Lung (tissue), 12 donors: ENCODE data around the gene NOTCH4. TPM values are rescaled to one million over a fixed set of nuclear protein-coding genes. Genes with fewer than 3 reads are reported as not detected.

ENCODE experiments used
- ATAC-seq: fragments of 200-7000 bp; cut with Tn5 transposase; one replicate; pipeline ENCODE4 v1.9.1; 2020; ENCODE audit warnings: moderate number of reproducible peaks; ENCODE audit not compliant: insufficient read depth, low FRiP score
- DNase-seq, 3 donors: peaks; one replicate each; pipeline ENCODE4 v3.0.0-alpha.2; 2013 to 2017
- H3K27ac ChIP-seq, 2 donors: one replicate each; pipeline ENCODE4 v1.5.1; 2013; ENCODE audit warnings: mild to moderate bottlenecking in 2 of 2, moderate library complexity in 2 of 2, control low read depth in 1 of 2, inconsistent platforms in 1 of 2, low read depth in 1 of 2, low read length in 1 of 2
- H3K27me3 ChIP-seq, 3 donors: one replicate each; pipeline ENCODE4 v1.5.1; 2013; ENCODE audit warnings: low read length in 2 of 3; ENCODE audit not compliant: control insufficient read depth in 3 of 3, insufficient read depth in 3 of 3
- H3K36me3 ChIP-seq, 4 donors: one replicate each; pipeline ENCODE4 v1.5.1; 2013; ENCODE audit warnings: low read length in 4 of 4, mild to moderate bottlenecking in 1 of 4, moderate library complexity in 1 of 4; ENCODE audit not compliant: control insufficient read depth in 4 of 4, insufficient read depth in 4 of 4
- H3K4me1 ChIP-seq, 5 donors: one replicate each; pipeline ENCODE4 v1.5.1; 2013; ENCODE audit warnings: low read length in 5 of 5, mild to moderate bottlenecking in 2 of 5, moderate library complexity in 1 of 5; ENCODE audit not compliant: control insufficient read depth in 5 of 5, insufficient read depth in 5 of 5
- H3K4me3 ChIP-seq: one replicate; pipeline ENCODE4 v1.5.1; 2013; ENCODE audit warnings: mild to moderate bottlenecking, control low read depth, moderate library complexity
- H3K9ac ChIP-seq, 2 donors: one replicate each; pipeline ENCODE4 v1.5.1; 2013; ENCODE audit warnings: low read length in 2 of 2, control low read depth in 1 of 2; ENCODE audit not compliant: insufficient read depth in 1 of 2
- H3K9me3 ChIP-seq, 4 donors: one replicate each; pipeline ENCODE4 v1.5.1; 2013; ENCODE audit warnings: low read length in 3 of 4, mild to moderate bottlenecking in 1 of 4, moderate library complexity in 1 of 4; ENCODE audit not compliant: control insufficient read depth in 4 of 4, insufficient read depth in 3 of 4
- WGBS, 2 donors: extraction: QIAGEN DNeasy Blood & Tissue Kit; methylation state at CpG; one replicate each; pipeline ENCODE4 v1.1.7; 2013; 5-methylcytosine and 5-hydroxymethylcytosine counted together
- polyA plus RNA-seq, 2 donors: library from polyadenylated mRNA; stranded (reverse); fragments of 200-250 nt; gene quantifications; one replicate each; pipeline ENCODE4 v1.2.1, GENCODE V29; 2013
- total RNA-seq, 2 donors: library from RNA; depleted of rRNA in 1 of 2; stranded (reverse); fragments of >200 nt in 1 of 2; gene quantifications; one replicate each; pipeline ENCODE4 v1.2.1, GENCODE V29; 2014 to 2021
- TF ChIP-seq, protein P1 (sequence below): IDR thresholded peaks from 2 replicates; pipeline ENCODE4 v1.5.1; 2012; ENCODE audit warnings: mild to moderate bottlenecking; ENCODE audit errors: control extremely low read depth, extremely low read depth
- donor health status: control.
- donor health status: control.
- donor health status: Bipolar disorder and iron deficiency.
- donor health status: healthy.
- donor health status: DM: yes; HTN: yes; CAD: no.

The NOTCH4 gene
- total and polyA plus RNA-seq, 4 donors, result 38.8 to 54.6 (median 43.2) TPM

DNA sequence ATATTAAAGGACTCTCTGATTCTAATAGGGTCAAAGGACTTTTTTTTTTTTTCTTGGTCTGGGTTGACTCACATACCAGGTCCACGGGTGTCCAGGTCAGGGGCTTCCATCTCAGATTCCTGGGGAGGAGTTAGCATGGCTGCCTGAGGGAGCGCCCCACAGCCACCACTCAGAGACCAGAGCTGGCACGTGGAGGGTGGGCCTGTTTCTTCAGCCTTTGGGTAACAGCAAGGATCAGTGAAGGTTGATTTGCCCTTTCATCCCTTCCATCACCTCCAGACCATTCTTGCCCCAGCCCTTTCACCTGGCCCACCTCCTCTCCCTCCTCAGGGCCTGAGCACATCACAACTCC, 25.5 kb downstream of the NOTCH4 start:
- 86 to 88% methylated on average over 3 of the region's 3 CpGs for WGBS, 2 donors
- ATAC-seq (no peak), DNase-seq (no peak)
- Histone ChIP-seq H3K4me1 (peaks cover 0 to 19% (median 5%) of the 10 kb centered on the region in 5 donors), H3K4me3 (no peak overlapping the region), H3K27me3 (no peaks in the 10 kb centered on the region), H3K9me3 (peaks cover 0 to 2% (median 0%) of the 10 kb centered on the region in 4 donors), H3K9ac (no peak overlapping the region), H3K27ac (no peak overlapping the region), H3K36me3 (peaks cover 0 to under 1% (median 0%) of the 10 kb centered on the region in 4 donors)
- TF ChIP-seq, protein P1, sequence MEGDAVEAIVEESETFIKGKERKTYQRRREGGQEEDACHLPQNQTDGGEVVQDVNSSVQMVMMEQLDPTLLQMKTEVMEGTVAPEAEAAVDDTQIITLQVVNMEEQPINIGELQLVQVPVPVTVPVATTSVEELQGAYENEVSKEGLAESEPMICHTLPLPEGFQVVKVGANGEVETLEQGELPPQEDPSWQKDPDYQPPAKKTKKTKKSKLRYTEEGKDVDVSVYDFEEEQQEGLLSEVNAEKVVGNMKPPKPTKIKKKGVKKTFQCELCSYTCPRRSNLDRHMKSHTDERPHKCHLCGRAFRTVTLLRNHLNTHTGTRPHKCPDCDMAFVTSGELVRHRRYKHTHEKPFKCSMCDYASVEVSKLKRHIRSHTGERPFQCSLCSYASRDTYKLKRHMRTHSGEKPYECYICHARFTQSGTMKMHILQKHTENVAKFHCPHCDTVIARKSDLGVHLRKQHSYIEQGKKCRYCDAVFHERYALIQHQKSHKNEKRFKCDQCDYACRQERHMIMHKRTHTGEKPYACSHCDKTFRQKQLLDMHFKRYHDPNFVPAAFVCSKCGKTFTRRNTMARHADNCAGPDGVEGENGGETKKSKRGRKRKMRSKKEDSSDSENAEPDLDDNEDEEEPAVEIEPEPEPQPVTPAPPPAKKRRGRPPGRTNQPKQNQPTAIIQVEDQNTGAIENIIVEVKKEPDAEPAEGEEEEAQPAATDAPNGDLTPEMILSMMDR, result no peak

DNA sequence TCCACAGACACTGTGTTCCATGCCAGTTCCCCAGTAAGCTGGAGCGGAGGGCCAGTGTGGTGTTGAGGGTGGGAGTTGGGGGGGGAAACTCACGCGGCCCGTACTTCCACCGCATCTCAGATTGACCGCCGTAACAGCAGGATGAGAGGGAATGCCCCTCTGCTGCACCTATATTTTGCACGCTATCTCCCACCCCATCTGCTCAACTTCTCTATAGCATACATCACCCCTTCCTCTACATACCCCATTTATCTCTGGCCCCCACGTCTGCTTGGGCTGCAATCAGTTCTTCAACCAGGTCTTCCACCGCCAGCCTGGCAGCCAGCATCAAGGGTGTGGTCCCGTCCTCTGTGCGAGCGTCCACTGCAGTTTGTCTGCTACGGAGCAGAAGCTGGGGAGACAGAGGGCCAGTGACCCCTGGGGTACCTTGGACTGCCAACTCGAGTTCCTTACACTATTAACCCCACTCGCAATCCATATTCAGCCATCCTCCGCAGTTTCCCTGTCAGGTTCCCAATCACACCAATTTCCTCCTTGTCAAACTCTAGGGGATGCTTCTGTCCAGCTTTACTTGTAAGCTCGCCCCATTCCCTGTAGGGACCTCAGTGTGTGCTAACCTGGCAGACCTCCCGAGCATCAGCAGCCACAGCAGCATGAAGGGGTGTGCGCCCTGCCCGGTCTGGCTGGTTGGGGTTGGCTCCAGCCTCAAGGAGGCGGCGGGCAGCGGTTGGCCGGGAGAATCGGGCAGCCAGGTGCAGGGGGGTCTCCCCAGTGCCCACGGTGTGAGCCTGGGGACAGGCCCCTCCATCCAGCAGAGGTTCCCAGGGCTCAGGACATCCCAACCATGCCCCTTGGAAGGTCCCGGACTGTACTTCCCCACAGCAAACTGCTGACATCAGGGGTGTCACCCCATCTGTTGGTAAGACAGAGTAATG, 26.9 kb downstream of the NOTCH4 start:
- peak overlapping the region; percentile 94 to 99 for H3K9ac ChIP-seq
- peaks cover 0 to 2% (median 0%) of the 10 kb centered on the region in 4 donors for H3K9me3 ChIP-seq
- TF ChIP-seq, protein P1, result no peak
- H3K27me3 ChIP-seq, result no peaks in the 10 kb centered on the region
- ATAC-seq (no peak), DNase-seq (peak; percentile 54 to 67 (median 56))
- H3K4me3 ChIP-seq, result peak overlapping the region; percentile 43
- H3K27ac ChIP-seq, result peak overlapping the region; percentile 99 to 100
- H3K4me1 ChIP-seq, result peaks cover 0 to 29% (median 10%) of the 10 kb centered on the region in 5 donors
- WGBS, 2 donors, result 30 to 36% methylated on average over 28 of the region's 28 CpGs
- H3K36me3 ChIP-seq, result no peaks in the 10 kb centered on the region

DNA sequence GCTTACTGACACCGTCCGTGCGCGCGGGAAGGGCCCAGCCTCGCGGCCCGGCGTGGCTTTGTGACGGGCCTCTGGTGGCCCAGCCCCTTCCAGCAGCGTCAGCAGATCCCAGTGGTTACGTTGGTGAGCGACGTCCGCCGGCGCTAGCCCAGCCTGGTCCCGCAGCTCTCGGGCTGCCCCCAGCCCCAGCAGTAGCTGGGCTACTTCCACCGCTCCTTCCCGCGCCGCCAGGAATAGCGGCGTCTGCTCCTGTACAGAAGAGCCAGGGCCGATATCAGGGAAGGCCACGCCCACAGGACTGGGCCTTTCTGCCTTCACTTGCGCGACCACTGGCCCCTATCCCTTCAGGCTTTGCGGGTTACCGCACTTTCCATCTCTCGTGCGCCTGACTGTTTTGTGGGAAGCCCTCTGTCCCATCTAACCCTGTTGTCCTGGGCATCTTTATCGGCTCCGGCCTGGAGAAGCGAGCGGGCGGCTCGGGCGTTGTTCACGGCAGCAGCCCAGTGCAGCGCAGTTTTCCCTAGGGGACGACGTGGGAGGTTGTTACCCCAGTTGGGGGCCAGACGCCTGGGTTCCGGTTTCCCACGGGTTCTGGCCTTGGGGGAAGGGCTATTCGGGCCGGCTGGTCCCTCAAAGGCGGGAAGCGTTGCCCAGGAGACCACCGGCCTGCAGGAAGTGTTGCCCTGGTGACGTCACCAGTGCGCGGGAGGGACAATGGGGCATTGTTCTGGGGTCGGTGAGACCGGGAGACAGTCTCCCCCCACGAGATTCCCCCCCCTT, 27.8 kb downstream of the NOTCH4 start:
- DNase-seq, result peak; percentile 96 to 97 (median 96)
- peaks cover 0 to 2% (median 0%) of the 10 kb centered on the region in 4 donors for H3K9me3 ChIP-seq
- TF ChIP-seq, protein P1, result no peak
- H3K9ac ChIP-seq, result peak overlapping the region; percentile 94 to 99
- peak; percentile 7 for ATAC-seq
- WGBS, 2 donors, result 0% methylated on average over 49 to 58 of the region's 58 CpGs
- H3K4me3 ChIP-seq, result peak overlapping the region; percentile 43
- no peaks in the 10 kb centered on the region for H3K27me3 ChIP-seq
- no peaks in the 10 kb centered on the region for H3K36me3 ChIP-seq
- peak overlapping the region; percentile 99 to 100 for H3K27ac ChIP-seq
- H3K4me1 ChIP-seq, result peaks cover 0 to 36% (median 13%) of the 10 kb centered on the region in 5 donors
